Adrenal gland (tissue), 12 donors: ENCODE results near the gene CLSTN3. TPM values are rescaled to one million over a fixed set of nuclear protein-coding genes. Genes with fewer than 3 reads are reported as not detected.
A peak's percentile ranks its signal among the peaks of the same experiment; 100 is the strongest.

Source experiments
- DNase-seq, 7 donors: peaks; one replicate each; pipeline ENCODE4 v3.0.0-alpha.2; 2019 to 2020
- H3K27ac ChIP-seq, 5 donors: fragments of 200-600 bp; sonication (generic) in 4 of 5; 1 replicate in 3 of 5; 2 replicates in 2 of 5; pipeline versions ENCODE4 v1.5.1 to v1.8.0; 2016 to 2020; ENCODE audit warnings: mild to moderate bottlenecking in 1 of 5
- H3K27me3 ChIP-seq: fragments of 200-600 bp; 2 replicates; pipeline ENCODE4 v1.8.0; 2021
- H3K36me3 ChIP-seq, 2 donors: fragments of 200-600 bp; replicated peaks in 1 of 2; 1 replicate in 1 of 2; 2 replicates in 1 of 2; pipeline versions ENCODE4 v1.5.1 to v1.8.0; 2018 to 2022
- H3K4me1 ChIP-seq, 2 donors: fragments of 200-600 bp; replicated peaks in 1 of 2; 1 replicate in 1 of 2; 2 replicates in 1 of 2; pipeline versions ENCODE4 v1.5.1 to v1.8.0; 2018 to 2021
- H3K4me3 ChIP-seq, 4 donors: fragments of 200-600 bp; sonication (generic) in 3 of 4; one replicate each; pipeline ENCODE4 v1.5.1; 2016 to 2018
- H3K9me3 ChIP-seq, 3 donors: fragments of 200-600 bp; sonication (generic) in 1 of 3; replicated peaks in 1 of 3; 1 replicate in 2 of 3; 2 replicates in 1 of 3; pipeline versions ENCODE4 v1.5.1 to v1.8.0; 2016 to 2021
- CTCF ChIP-seq, 6 experiments: fragments of 450-650 bp in 4 of 6; fragments of 200-600 bp in 2 of 6; sonication (generic) in 1 of 6; IDR thresholded peaks; 1 replicate in 5 of 6; 2 replicates in 1 of 6; pipeline versions ENCODE4 v1.5.1 to v1.8.0; 2016 to 2021; ENCODE audit warnings: antibody characterized with exemption in 6 of 6, mild to moderate bottlenecking in 2 of 6, moderate library complexity in 1 of 6
- POLR2A ChIP-seq, 2 donors: fragments of 450-650 bp; IDR thresholded peaks; one replicate each; pipeline ENCODE4 v1.6.1; 2017; ENCODE audit warnings: antibody characterized with exemption in 2 of 2, mild to moderate bottlenecking in 2 of 2, moderate library complexity in 1 of 2
- WGBS, 4 donors: extraction: QIAGEN DNeasy Blood & Tissue Kit in 2 of 4; methylation state at CpG; one replicate each; pipeline versions ENCODE4 v1.1.5 to v1.1.7; 2013 to 2017; 5-methylcytosine and 5-hydroxymethylcytosine counted together
- intact Hi-C, 2 donors: fragments of 100-400 bp; cut with DNase I; formaldehyde crosslinking; loops; one replicate each; pipeline versions ENCODE4 v1.14.1 to v1.15.0; 2022 to 2023
- polyA plus RNA-seq, 3 donors: library from polyadenylated mRNA; stranded (reverse); fragments of 200-250 nt in 2 of 3; fragments of 350-450 nt in 1 of 3; fragmentation: Illumina TruSeq in 1 of 3; extraction: RNeasy Lipid Tissue Mini Kit (QIAGEN cat#74804) in 1 of 3; gene quantifications; one replicate each; pipeline ENCODE4 v1.2.3, GENCODE V29; 2013 to 2014
- total RNA-seq, 9 donors: library from RNA; depleted of rRNA in 4 of 9; stranded (reverse); fragments of >200 nt in 4 of 9; fragments of 120-200 nt in 1 of 9; fragmentation: NEBNext Ultra II Directional in 1 of 9; extraction: Animal tissue kit (Norgen Biotek cat#: 25700) in 1 of 9; gene quantifications; one replicate each; pipeline versions ENCODE4 v1.1.0 to v1.2.4, GENCODE V29; 2013 to 2023
- donor health status: healthy with polysubstance abuse.
- donor health status: Bipolar disorder and iron deficiency.
- donor health status: DM: yes; HTN: yes; CAD: no.
- donor health status: DM: no; HTN: no; CAD: no.
- donor health status: DM: no; HTN: no; CAD: no.
- donor health status: DM: yes; HTN: yes; CAD: no.

Gene CLSTN3
- total and polyA plus RNA-seq, 12 donors: 9.3 to 175 (median 42.8) TPM

DNA sequence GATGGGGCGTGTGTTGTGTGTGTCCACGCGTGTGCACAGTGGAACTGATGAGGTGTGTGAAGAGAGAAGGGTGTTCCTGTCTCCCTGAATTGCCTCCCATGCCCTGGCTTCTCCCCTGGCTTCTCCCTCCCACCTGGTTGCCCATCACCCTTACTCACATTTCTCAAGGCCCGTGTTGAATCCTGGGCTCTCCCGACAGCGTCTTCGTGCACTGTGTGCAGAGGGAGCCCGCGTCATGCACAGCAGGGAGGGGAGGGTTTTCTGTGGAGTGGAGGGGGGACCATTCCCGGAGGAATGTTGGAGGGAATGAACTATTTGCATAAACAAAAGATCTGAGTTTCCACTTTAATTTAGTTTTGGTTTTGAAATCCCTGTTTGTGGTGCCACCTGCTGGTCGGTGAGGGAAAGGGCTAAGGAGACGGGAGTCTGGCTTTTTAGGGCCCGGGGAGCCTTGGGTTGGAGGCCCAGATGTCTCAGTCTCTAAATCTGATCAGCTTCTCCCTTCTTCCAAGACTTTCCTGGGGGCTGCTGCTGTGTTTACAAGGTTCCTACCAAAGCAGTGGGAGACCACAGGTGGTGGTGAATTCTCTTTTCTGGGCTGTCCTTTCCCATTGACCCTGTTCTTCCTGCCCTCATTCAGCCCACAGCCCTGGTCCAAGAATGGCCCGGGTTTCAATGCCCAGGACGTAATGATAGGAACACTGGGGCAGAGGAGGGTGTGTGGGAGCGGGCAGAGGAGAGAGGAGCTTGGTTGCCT lies 37.8 kb upstream of the CLSTN3 start, which contains the start of gene C1R:
Gene C1R (minus strand): TSS at position 217 of the 757 bp plus-strand sequence. CDS start 57 bp downstream, at position 160.
- TF ChIP-seq POLR2A (IDR thresholded peaks at IDR 0.05): peak; percentile 25 to 37
- peak; percentile 81 to 93 (median 86) for TF ChIP-seq CTCF (IDR thresholded peaks at IDR 0.05)
- Histone ChIP-seq H3K27me3 (no peaks in the 10 kb centered on the region), H3K4me1 (peaks cover 10 to 34% of the 10 kb centered on the region in 2 donors), H3K9me3 (no peaks in the 10 kb centered on the region), H3K4me3 (peak within 1 kb of the TSS in 3 of 4 donors; percentile 15 to 58 (median 18)), H3K27ac (peak within 1 kb of the TSS in 4 of 5 donors; percentile 36 to 94 (median 66)), H3K36me3 (peaks cover 0 to 22% of the 10 kb centered on the region in 2 donors)
- intact Hi-C loops: no loop called here
- peak; percentile 66 to 92 (median 86) for DNase-seq
- WGBS, 4 donors: 9 to 14% (median 11%) methylated on average over 13 to 16 of the region's 16 CpGs

GRCh38 chr12:7092986-7093460 lies 37.1 kb upstream of the CLSTN3 start:
- no peaks in the 10 kb centered on the region for H3K9me3 ChIP-seq
- H3K27ac ChIP-seq: peak overlapping the region in 3 of 5 donors; percentile 48 to 82 (median 65)
- intact Hi-C loops: no loop called here
- peak in 2 of 7 donors; percentile 48 to 55 for DNase-seq
- H3K27me3 ChIP-seq: no peaks in the 10 kb centered on the region
- no peak overlapping the region for H3K4me3 ChIP-seq
- H3K36me3 ChIP-seq: peaks cover 0 to 21% of the 10 kb centered on the region in 2 donors
- 72 to 77% (median 77%) methylated on average over 7 to 8 of the region's 8 CpGs for WGBS, 4 donors
- TF ChIP-seq POLR2A (IDR thresholded peaks at IDR 0.05) (no peak), CTCF (IDR thresholded peaks at IDR 0.05) (no peak)
- H3K4me1 ChIP-seq: peaks cover 10 to 34% of the 10 kb centered on the region in 2 donors

DNA sequence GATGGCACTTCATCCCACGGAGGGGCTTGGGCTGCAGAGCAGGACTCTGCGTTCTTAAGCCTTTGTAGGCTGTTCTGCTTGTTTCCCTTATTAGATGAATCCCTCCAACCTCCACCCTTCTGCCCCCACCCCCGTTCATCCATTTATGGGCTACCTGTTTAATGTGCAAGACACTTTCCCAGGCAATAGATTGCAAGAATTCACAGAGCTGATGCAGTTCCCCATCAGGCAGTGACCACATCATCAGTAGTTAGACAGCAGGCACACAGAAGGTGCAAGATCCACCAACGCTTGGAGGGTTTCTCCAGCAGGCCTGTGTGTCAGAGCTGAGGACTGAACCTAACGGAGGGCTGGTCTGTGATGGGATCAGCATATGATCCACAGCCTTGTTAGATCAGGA lies 36.7 kb upstream of the CLSTN3 start:
- WGBS, 4 donors: 56 to 76% (median 70%) methylated on average over 5 of the region's 5 CpGs
- Histone ChIP-seq H3K9me3 (no peaks in the 10 kb centered on the region), H3K27ac (peak overlapping the region in 2 of 5 donors; percentile 59 to 82), H3K27me3 (no peaks in the 10 kb centered on the region), H3K36me3 (peaks cover 0 to 21% of the 10 kb centered on the region in 2 donors), H3K4me1 (peaks cover 10 to 34% of the 10 kb centered on the region in 2 donors), H3K4me3 (no peak overlapping the region)
- intact Hi-C loops: no loop called here
- TF ChIP-seq POLR2A (IDR thresholded peaks at IDR 0.05) (no peak), CTCF (IDR thresholded peaks at IDR 0.05) (no peak)
- peak in 2 of 7 donors; percentile 39 to 56 for DNase-seq

DNA sequence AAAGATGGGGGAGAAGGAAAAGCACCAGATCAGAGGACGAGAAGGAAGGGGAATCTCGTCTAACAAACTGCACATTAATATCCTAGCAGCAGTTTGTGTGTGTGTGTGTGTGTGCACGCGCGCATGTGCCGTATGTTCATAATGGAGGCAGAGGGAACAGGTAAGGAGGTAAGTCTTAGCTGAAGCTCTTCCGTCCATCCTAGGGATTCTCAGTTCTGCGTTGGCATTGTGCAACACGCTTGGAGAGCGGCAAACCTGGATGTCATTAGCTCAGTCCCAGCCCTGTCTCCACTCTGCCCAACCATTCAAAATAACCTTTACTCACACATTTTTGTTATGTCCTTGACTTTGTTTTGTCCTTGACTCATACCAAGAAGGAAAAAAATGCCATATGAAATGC lies 36.3 kb upstream of the CLSTN3 start:
- intact Hi-C loops: no loop called here
- no peak overlapping the region for H3K4me3 ChIP-seq
- peak overlapping the region in 2 of 5 donors; percentile 59 to 82 for H3K27ac ChIP-seq
- no peaks in the 10 kb centered on the region for H3K9me3 ChIP-seq
- H3K4me1 ChIP-seq: peaks cover 10 to 34% of the 10 kb centered on the region in 2 donors
- WGBS, 4 donors: 49 to 60% (median 53%) methylated on average over 10 of the region's 10 CpGs
- peaks cover 0 to 20% of the 10 kb centered on the region in 2 donors for H3K36me3 ChIP-seq
- TF ChIP-seq POLR2A (IDR thresholded peaks at IDR 0.05) (no peak), CTCF (IDR thresholded peaks at IDR 0.05) (no peak)
- DNase-seq: peak in 6 of 7 donors; percentile 57 to 75 (median 67)
- H3K27me3 ChIP-seq: no peaks in the 10 kb centered on the region
